Ovary (tissue), 3 donors: ENCODE measurements around the gene AMER1.

Experiments
- POLR2A ChIP-seq: fragments of 450-650 bp; IDR thresholded peaks from one replicate; pipeline ENCODE4 v1.6.1; 2017; ENCODE audit warnings: antibody characterized with exemption, mild to moderate bottlenecking, moderate library complexity
- TF ChIP-seq, protein P1 (sequence below), 3 donors: fragments of 450-650 bp in 2 of 3; fragments of 200-600 bp in 1 of 3; IDR thresholded peaks; one replicate each; pipeline versions ENCODE4 v1.5.1 to v1.8.0; 2016 to 2022; ENCODE audit warnings: antibody characterized with exemption in 3 of 3, mild to moderate bottlenecking in 1 of 3
- donor health status: DM: no; HTN: no; CAD: no.

DNA sequence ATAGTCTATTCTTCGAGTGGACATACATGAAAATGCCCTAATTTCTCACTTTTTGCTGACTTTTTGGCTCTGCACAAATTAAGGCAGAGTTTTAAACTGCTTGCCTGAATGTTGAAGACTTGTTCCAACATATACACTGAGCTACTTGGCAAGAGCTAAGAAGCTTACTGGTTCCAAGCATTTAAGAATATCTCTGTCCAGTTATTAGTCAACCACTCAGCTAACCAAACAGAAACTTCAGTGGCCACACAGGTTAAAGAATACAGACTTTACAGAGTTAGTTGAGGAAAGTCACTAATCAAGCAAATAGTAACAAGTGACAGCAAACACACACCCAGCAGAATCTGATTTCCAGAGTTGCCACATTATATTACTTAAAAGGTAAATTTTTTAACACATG, 35.5 kb downstream of the AMER1 start:
- TF ChIP-seq, protein P1, sequence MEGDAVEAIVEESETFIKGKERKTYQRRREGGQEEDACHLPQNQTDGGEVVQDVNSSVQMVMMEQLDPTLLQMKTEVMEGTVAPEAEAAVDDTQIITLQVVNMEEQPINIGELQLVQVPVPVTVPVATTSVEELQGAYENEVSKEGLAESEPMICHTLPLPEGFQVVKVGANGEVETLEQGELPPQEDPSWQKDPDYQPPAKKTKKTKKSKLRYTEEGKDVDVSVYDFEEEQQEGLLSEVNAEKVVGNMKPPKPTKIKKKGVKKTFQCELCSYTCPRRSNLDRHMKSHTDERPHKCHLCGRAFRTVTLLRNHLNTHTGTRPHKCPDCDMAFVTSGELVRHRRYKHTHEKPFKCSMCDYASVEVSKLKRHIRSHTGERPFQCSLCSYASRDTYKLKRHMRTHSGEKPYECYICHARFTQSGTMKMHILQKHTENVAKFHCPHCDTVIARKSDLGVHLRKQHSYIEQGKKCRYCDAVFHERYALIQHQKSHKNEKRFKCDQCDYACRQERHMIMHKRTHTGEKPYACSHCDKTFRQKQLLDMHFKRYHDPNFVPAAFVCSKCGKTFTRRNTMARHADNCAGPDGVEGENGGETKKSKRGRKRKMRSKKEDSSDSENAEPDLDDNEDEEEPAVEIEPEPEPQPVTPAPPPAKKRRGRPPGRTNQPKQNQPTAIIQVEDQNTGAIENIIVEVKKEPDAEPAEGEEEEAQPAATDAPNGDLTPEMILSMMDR (IDR thresholded peaks at IDR 0.05), result no peak
- TF ChIP-seq POLR2A, result no peak
